Endothelial cell of umbilical vein (primary cell): ENCODE measurements around the gene DUSP15.

Source experiments
- EZH2 ChIP-seq: IDR thresholded peaks from 2 replicates; pipeline ENCODE4 v1.6.1; 2012; ENCODE audit warnings: borderline replicate concordance, low read depth, mild to moderate bottlenecking, moderate library complexity, low read length, inconsistent platforms; ENCODE audit not compliant: severe bottlenecking
- FOS ChIP-seq: IDR thresholded peaks from 2 replicates; pipeline ENCODE4 v1.6.1; 2011; ENCODE audit warnings: mild to moderate bottlenecking, low read length, moderate library complexity, borderline replicate concordance; ENCODE audit not compliant: insufficient read depth
- GATA2 ChIP-seq: IDR thresholded peaks from 2 replicates; pipeline ENCODE4 v1.7.0; 2011; ENCODE audit warnings: low read depth, mild to moderate bottlenecking, moderate library complexity, mixed read lengths, low read length; ENCODE audit not compliant: insufficient read length, insufficient read depth
- JUN ChIP-seq: IDR thresholded peaks from 2 replicates; pipeline ENCODE4 v1.6.1; 2011; ENCODE audit warnings: borderline replicate concordance, low read depth; ENCODE audit not compliant: insufficient read length, insufficient read depth
- MYC ChIP-seq: IDR thresholded peaks from one replicate; pipeline ENCODE4 v1.6.1; 2011; ENCODE audit warnings: mild to moderate bottlenecking, low read depth, low read length
- POLR2A ChIP-seq: IDR thresholded peaks from 2 replicates; pipeline ENCODE4 v1.6.1; 2012; ENCODE audit warnings: low read depth, mild to moderate bottlenecking, control low read depth, low read length
- POLR2AphosphoS5 ChIP-seq: IDR thresholded peaks from 2 replicates; pipeline ENCODE4 v1.6.1; 2012; ENCODE audit warnings: low read depth, mild to moderate bottlenecking, control low read depth, low read length, moderate library complexity; ENCODE audit not compliant: insufficient read depth
- TF ChIP-seq, protein P1 (sequence below), 2 donors: IDR thresholded peaks; 1 replicate in 1 of 2; 2 replicates in 1 of 2; pipeline ENCODE4 v1.5.1; 2011; ENCODE audit warnings: low read length in 2 of 2, mild to moderate bottlenecking in 2 of 2, moderate library complexity in 2 of 2, control low read depth in 1 of 2, inconsistent platforms in 1 of 2, low read depth in 1 of 2; ENCODE audit not compliant: insufficient read depth in 1 of 2; ENCODE audit errors: extremely low read depth in 1 of 2
- TF ChIP-seq, protein P2 (sequence below): IDR thresholded peaks from 2 replicates; pipeline ENCODE4 v1.6.1; 2011; ENCODE audit not compliant: insufficient read depth, insufficient read length

DNA sequence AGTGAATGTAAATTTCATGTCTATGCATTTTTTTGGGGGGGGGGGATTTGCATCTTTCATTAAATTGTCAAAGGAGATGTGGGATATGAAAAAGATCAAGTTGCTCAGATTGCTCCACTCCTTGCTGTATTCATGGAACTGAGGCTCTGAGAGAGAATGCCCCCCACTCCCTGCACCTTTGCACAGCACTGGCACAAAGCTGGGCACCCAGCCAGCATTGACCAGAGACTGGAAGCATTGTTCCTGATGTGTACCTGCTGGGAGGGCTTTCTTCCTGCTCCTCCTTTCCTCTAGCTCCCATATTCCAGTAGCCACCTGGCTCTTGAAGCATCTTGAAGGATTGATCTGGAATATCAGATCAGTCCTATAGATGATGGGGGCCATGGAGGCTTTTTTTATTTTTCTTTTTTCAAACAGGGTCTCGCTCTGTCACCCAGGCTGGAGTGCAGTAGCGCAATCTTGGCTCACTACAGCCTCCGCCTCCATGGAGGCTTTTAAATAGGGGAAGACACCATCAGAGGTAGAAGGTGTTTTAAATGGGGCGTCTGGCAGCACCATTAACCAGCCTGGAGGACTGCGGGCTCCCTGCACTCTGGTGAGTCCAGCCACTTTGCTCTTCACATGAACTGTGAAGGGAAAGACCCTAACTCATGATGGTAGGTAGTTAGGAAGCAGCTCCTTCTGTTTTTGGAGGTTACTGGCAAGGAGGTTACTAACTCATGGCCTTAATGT lies 10.9 kb downstream of the DUSP15 start:
- TF ChIP-seq FOS, result no peak
- TF ChIP-seq POLR2A, result no peak
- TF ChIP-seq, protein P1, sequence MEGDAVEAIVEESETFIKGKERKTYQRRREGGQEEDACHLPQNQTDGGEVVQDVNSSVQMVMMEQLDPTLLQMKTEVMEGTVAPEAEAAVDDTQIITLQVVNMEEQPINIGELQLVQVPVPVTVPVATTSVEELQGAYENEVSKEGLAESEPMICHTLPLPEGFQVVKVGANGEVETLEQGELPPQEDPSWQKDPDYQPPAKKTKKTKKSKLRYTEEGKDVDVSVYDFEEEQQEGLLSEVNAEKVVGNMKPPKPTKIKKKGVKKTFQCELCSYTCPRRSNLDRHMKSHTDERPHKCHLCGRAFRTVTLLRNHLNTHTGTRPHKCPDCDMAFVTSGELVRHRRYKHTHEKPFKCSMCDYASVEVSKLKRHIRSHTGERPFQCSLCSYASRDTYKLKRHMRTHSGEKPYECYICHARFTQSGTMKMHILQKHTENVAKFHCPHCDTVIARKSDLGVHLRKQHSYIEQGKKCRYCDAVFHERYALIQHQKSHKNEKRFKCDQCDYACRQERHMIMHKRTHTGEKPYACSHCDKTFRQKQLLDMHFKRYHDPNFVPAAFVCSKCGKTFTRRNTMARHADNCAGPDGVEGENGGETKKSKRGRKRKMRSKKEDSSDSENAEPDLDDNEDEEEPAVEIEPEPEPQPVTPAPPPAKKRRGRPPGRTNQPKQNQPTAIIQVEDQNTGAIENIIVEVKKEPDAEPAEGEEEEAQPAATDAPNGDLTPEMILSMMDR (IDR thresholded peaks at IDR 0.05; ENCODE audit: extremely low read depth in 1 of 2, insufficient read depth in 1 of 2, low read depth in 1 of 2, low read length in 2 of 2), result no peak
- no peak for TF ChIP-seq POLR2AphosphoS5
- TF ChIP-seq EZH2, result no peak
- TF ChIP-seq, protein P2, sequence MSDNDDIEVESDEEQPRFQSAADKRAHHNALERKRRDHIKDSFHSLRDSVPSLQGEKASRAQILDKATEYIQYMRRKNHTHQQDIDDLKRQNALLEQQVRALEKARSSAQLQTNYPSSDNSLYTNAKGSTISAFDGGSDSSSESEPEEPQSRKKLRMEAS, result no peak
- no peak for TF ChIP-seq JUN
- TF ChIP-seq MYC, result no peak
- TF ChIP-seq GATA2, result no peak
